ENCODE results near the gene CCDC32. TPM values are rescaled to one million over a fixed set of nuclear protein-coding genes. Genes with fewer than 3 reads are reported as not detected.

The CCDC32 gene
- total and polyA plus RNA-seq, 2 of the 8 experiments (the other 6 are each of a cell fraction or from before 2014, with no cell fraction given) = 8.9 to 12.1 TPM

GRCh38 chr15:40593588-40594428, 29.0 kb upstream of the CCDC32 start, which contains the start of gene KNL1 (continued):
- TF ChIP-seq SIX5 (IDR thresholded peaks at IDR 0.05; ENCODE audit: low read depth, low read length) (0 out of 2 replicates have a peak, but pooled peaks have one; percentile 9), CBX8 (IDR thresholded peaks at IDR 0.05; ENCODE audit: borderline replicate concordance, low read depth, low read length) (no peak), HDAC6 (IDR thresholded peaks at IDR 0.05; ENCODE audit: low read depth, low read length) (no peak), RAD21 (IDR thresholded peaks at IDR 0.05 in 1 of 2, conservative IDR thresholded peaks at IDR 0.05 in 1 of 2; ENCODE audit: low read depth in 2 of 2, low read length in 2 of 2) (no peak), BACH1 (IDR thresholded peaks at IDR 0.05; ENCODE audit: low read length) (no peak), NRF1 (IDR thresholded peaks at IDR 0.05; ENCODE audit: low read depth, low read length) (peak; percentile 79), CREB1 (IDR thresholded peaks at IDR 0.05) (peak; percentile 90), TBP (IDR thresholded peaks at IDR 0.05; ENCODE audit: low read depth, low read length) (peak; percentile 99), SP4 (IDR thresholded peaks at IDR 0.05; ENCODE audit: low read length) (peak; percentile 28; the same call in 1 of the 2 replicates), SAP30 (IDR thresholded peaks at IDR 0.05; ENCODE audit: insufficient read depth, insufficient replicate concordance, low read length) (peak; percentile 87), RFX5 (IDR thresholded peaks at IDR 0.05; ENCODE audit: borderline replicate concordance, low read depth, low read length) (no peak), SIRT6 (IDR thresholded peaks at IDR 0.05; ENCODE audit: low read length) (no peak), SP2 (IDR thresholded peaks at IDR 0.05; ENCODE audit: low read length) (no peak), HDAC2 (IDR thresholded peaks at IDR 0.05; ENCODE audit: borderline replicate concordance in 1 of 2, low read depth in 2 of 2, low read length in 2 of 2) (0 out of 4 replicates have a peak, but pooled peaks of 1 of the 2 experiments have one; percentile 78), GABPA (IDR thresholded peaks at IDR 0.05; ENCODE audit: borderline replicate concordance, insufficient read depth, low read length) (no peak), EP300 (IDR thresholded peaks at IDR 0.05; ENCODE audit: borderline replicate concordance in 1 of 2, low read depth in 2 of 2, low read length in 2 of 2) (no peak; a peak in 1 of 3 replicates), EGR1 (IDR thresholded peaks at IDR 0.05; ENCODE audit: borderline replicate concordance, low read depth, low read length) (peak; percentile 63)
